ENCODE data around the gene HP1BP3.

DNA sequence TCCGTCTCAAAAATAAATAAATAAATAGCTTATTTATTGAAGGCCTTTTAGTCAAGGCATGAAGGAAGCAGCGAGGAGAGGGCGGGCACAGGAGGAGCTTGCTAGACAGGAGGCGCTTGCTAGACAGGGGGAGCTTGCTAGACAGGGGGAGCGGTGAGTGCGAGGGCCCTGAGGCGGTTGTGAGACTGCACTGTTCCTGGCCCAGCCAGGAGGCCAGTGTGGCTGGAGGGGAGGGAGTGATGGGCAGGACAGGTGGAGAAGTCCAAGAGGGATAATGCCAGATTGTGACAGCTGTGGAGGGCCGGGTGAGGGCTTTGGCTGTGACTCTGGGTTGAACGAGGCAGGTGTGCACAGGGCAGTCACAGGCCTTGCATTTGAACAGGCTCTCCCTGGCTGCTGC, 87.5 kb downstream of the HP1BP3 start:
- TF ChIP-seq CEBPB (IDR thresholded peaks at IDR 0.05; ENCODE audit: low read depth, low read length) (no peak), CTCF (conservative IDR thresholded peaks at IDR 0.05; ENCODE audit: low read depth, low read length) (no peak)
